PC-9 (cell line): ENCODE measurements around the gene ZNF578. TPM values are rescaled to one million over a fixed set of nuclear protein-coding genes. Genes with fewer than 3 reads are reported as not detected.
"Not testable (repeated sequence)": the region's sequence is repeated elsewhere in the genome, so short reads cannot be mapped to it uniquely, and the experiment has no call there.

Source experiments
- BruUV-seq: library from RNA; stranded (reverse); fragments of 400-500 nt; replicated peaks from 2 replicates; lab custom pipeline; 2021; lab: Mats Ljungman, UMichigan
- CTCF ChIA-PET: fragments of 300-600 bp; sonication (Branson Sonifier 250); formaldehyde crosslinking; loops from one replicate; lab custom pipeline; 2022; ENCODE audit warnings: antibody characterized with exemption; lab: Charles Lee
- POLR2A ChIA-PET: fragments of 300-600 bp; sonication (Branson Sonifier 250); formaldehyde crosslinking; loops from one replicate; lab custom pipeline; 2022; ENCODE audit warnings: antibody characterized with exemption; ENCODE audit not compliant: unreplicated experiment; lab: Charles Lee
- DNase-seq, 2 experiments: peaks; one replicate each; pipeline versions ENCODE4 v3.0.0 to v3.0.0-alpha.2; 2015 to 2022; ENCODE audit warnings: mixed read lengths in 1 of 2
- H2AFZ ChIP-seq: fragments of 200-600 bp; sonication (generic); 2 replicates; pipeline ENCODE4 v1.8.1; 2017; ENCODE audit warnings: antibody characterized with exemption
- H3F3A ChIP-seq: fragments of 200-600 bp; sonication (generic); 2 replicates; pipeline ENCODE4 v1.8.1; 2017; ENCODE audit warnings: antibody characterized with exemption, mild to moderate bottlenecking, low read depth; ENCODE audit not compliant: insufficient read depth
- H3K27ac ChIP-seq: fragments of 200-600 bp; sonication (generic); 2 replicates; pipeline ENCODE4 v1.6.1; 2016; ENCODE audit warnings: mixed run types
- H3K27me3 ChIP-seq: fragments of 200-600 bp; sonication (generic); 2 replicates; pipeline ENCODE4 v1.6.1; 2016; ENCODE audit warnings: low read depth, mixed run types; ENCODE audit not compliant: insufficient read depth
- H3K36me3 ChIP-seq: fragments of 200-600 bp; sonication (generic); 2 replicates; pipeline ENCODE4 v1.6.1; 2016; ENCODE audit warnings: low read depth, mixed run types
- H3K4me1 ChIP-seq: fragments of 200-600 bp; sonication (generic); replicated peaks from 2 replicates; pipeline ENCODE4 v1.6.1; 2016; ENCODE audit warnings: mixed run types; ENCODE audit not compliant: insufficient read depth
- H3K4me2 ChIP-seq: fragments of 200-600 bp; sonication (generic); 2 replicates; pipeline ENCODE4 v1.6.1; 2017; ENCODE audit warnings: mixed run types
- H3K4me3 ChIP-seq: fragments of 200-600 bp; sonication (generic); 2 replicates; pipeline ENCODE4 v1.6.1; 2016; ENCODE audit warnings: mixed run types
- H3K79me2 ChIP-seq: fragments of 200-600 bp; sonication (generic); 2 replicates; pipeline ENCODE4 v1.6.1; 2017; ENCODE audit warnings: low read depth, mixed run types
- H3K9me2 ChIP-seq: fragments of 200-600 bp; sonication (generic); 2 replicates; pipeline ENCODE4 v1.8.1; 2017; ENCODE audit warnings: mild to moderate bottlenecking; ENCODE audit not compliant: insufficient read depth
- H3K9me3 ChIP-seq: fragments of 200-600 bp; sonication (generic); 2 replicates; pipeline ENCODE4 v1.8.1; 2016; ENCODE audit warnings: low read depth; ENCODE audit not compliant: insufficient read depth
- H4K20me1 ChIP-seq: fragments of 200-600 bp; sonication (generic); 2 replicates; pipeline ENCODE4 v1.8.1; 2017; ENCODE audit not compliant: insufficient read depth
- EZH2 ChIP-seq: fragments of 200-600 bp; sonication (generic); IDR thresholded peaks from 2 replicates; pipeline ENCODE4 v1.8.0; 2017; ENCODE audit warnings: antibody characterized with exemption, low read depth
- intact Hi-C: fragments of 100-400 bp; cut with micrococcal nuclease; formaldehyde crosslinking; loops from one replicate; pipeline ENCODE4 v1.10.0; 2022; ENCODE audit not compliant: unreplicated experiment
- total RNA-seq: library from RNA; stranded (reverse); gene quantifications from 2 replicates; pipeline ENCODE4 v1.2.3, GENCODE V29; 2021
- TF ChIP-seq, protein P1 (sequence below): fragments of 200-600 bp; sonication (generic); conservative IDR thresholded peaks from 2 replicates; pipeline ENCODE4 v1.6.1; 2017; ENCODE audit warnings: mixed run types, antibody characterized with exemption, mild to moderate bottlenecking, moderate library complexity

Gene ZNF578
- total RNA-seq, 1 experiment from 2014 or later = not detected

DNA sequence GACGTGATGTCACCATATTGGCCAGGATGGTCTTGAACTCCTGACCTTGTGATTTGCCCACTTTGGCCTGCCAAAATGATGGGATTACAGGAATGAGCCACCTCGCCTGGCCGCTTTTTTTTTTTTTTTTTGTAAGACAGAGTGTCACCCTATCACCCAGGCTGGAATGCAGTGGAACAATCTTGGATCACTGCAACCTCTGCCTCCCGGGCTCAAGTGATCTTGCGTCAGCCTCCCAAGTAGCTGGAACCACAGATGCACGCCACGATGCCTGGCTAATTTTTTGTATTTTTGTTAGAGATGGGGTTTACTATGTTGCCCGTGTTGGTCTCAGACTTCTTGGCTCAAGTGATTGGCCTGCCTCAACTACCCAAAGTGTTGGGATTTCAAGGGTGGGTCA lies 45.2 kb downstream of the ZNF578 start:
- H3K4me2 ChIP-seq = no peak overlapping the region
- H3K4me1 ChIP-seq = no peaks in the 10 kb centered on the region
- DNase-seq = no peak
- H4K20me1 ChIP-seq = no peaks in the 10 kb centered on the region
- intact Hi-C loops = no loop called here
- no peak overlapping the region for H3K27ac ChIP-seq
- CTCF ChIA-PET = no interaction called here
- H2AFZ ChIP-seq = no peak overlapping the region
- peaks cover 2% of the 10 kb centered on the region for H3K9me3 ChIP-seq
- no peaks in the 10 kb centered on the region for H3K36me3 ChIP-seq
- no peaks in the 10 kb centered on the region for H3K79me2 ChIP-seq
- POLR2A ChIA-PET = no interaction called here
- no peak for TF ChIP-seq EZH2
- TF ChIP-seq, protein P1, sequence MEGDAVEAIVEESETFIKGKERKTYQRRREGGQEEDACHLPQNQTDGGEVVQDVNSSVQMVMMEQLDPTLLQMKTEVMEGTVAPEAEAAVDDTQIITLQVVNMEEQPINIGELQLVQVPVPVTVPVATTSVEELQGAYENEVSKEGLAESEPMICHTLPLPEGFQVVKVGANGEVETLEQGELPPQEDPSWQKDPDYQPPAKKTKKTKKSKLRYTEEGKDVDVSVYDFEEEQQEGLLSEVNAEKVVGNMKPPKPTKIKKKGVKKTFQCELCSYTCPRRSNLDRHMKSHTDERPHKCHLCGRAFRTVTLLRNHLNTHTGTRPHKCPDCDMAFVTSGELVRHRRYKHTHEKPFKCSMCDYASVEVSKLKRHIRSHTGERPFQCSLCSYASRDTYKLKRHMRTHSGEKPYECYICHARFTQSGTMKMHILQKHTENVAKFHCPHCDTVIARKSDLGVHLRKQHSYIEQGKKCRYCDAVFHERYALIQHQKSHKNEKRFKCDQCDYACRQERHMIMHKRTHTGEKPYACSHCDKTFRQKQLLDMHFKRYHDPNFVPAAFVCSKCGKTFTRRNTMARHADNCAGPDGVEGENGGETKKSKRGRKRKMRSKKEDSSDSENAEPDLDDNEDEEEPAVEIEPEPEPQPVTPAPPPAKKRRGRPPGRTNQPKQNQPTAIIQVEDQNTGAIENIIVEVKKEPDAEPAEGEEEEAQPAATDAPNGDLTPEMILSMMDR = no peak
- H3K27me3 ChIP-seq = no peaks in the 10 kb centered on the region
- no peak overlapping the region for H3K4me3 ChIP-seq
- no peaks in the 10 kb centered on the region for H3K9me2 ChIP-seq
- no peaks in the 10 kb centered on the region for H3F3A ChIP-seq
- BruUV-seq = no TSS peak

GRCh38 chr19:52500474-52500873 lies 47.1 kb downstream of the ZNF578 start:
- H3K27me3 ChIP-seq, BruUV-seq, H3K4me2 ChIP-seq, H3K9me3 ChIP-seq, CTCF ChIA-PET, H4K20me1 ChIP-seq, H3K27ac ChIP-seq, H3K9me2 ChIP-seq, POLR2A ChIA-PET, DNase-seq, H3K4me3 ChIP-seq, H3F3A ChIP-seq, intact Hi-C loops, H3K4me1 ChIP-seq, H3K79me2 ChIP-seq, H3K36me3 ChIP-seq, H2AFZ ChIP-seq: not testable (repeated sequence)

DNA sequence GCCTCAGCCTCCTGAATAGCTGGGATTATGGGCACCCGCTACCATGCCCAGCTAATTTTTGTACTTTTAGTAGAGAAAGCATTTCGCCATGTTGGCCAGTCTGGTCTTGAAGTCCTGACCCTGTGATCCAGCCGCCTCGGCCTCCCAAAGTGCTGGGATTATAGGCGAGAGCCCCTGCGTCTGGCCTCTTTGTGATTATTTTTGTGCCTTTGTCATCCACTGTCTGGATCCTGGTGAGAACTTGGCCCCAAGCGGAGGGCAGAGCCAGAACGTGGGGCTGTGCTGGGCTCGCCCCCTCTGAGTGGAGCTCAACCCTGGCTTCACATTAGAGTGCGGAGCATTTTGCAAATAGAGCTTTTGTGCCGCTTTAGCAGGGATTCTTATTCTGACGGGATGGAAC lies 47.6 kb downstream of the ZNF578 start:
- H3K79me2 ChIP-seq, intact Hi-C loops, H3K27me3 ChIP-seq, H3K36me3 ChIP-seq, BruUV-seq, H3K9me2 ChIP-seq, H3K4me3 ChIP-seq, DNase-seq, H3K27ac ChIP-seq, H2AFZ ChIP-seq, H3K4me2 ChIP-seq, H3F3A ChIP-seq, CTCF ChIA-PET, H3K9me3 ChIP-seq, POLR2A ChIA-PET, H4K20me1 ChIP-seq, H3K4me1 ChIP-seq: not testable (repeated sequence)

DNA sequence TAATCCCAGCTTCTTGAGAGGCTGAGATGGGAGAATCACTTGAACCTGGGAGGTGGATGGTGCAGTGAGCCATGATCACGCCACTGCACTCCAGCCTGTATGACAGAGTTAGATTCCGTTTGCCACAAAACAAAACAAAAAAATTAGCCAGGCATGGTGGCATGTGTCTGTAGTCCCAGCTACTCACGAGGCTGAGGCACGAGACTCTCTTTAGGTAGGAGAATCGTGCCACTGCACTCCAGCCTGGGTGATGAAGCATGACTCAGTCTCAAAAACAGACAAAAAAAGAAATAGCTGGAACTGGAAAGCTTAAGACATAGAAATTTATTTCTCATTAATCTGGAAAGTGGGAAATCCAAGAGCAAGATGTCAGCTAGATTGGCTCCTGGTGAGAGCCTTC lies 53.9 kb downstream of the ZNF578 start:
- POLR2A ChIA-PET = no interaction called here
- no peaks in the 10 kb centered on the region for H3F3A ChIP-seq
- intact Hi-C loops = no loop called here
- H3K4me1 ChIP-seq = no peaks in the 10 kb centered on the region
- H3K27me3 ChIP-seq = peaks cover 13% of the 10 kb centered on the region; the same call in 1 of the 2 replicates
- H3K79me2 ChIP-seq = no peaks in the 10 kb centered on the region
- CTCF ChIA-PET = no interaction called here
- H2AFZ ChIP-seq = no peak overlapping the region
- peaks cover 14% of the 10 kb centered on the region for H3K9me3 ChIP-seq
- TF ChIP-seq, protein P1 = no peak
- TF ChIP-seq EZH2 = no peak
- H3K27ac ChIP-seq = no peak overlapping the region
- H3K4me3 ChIP-seq = no peak overlapping the region
- H3K9me2 ChIP-seq = no peaks in the 10 kb centered on the region
- H4K20me1 ChIP-seq = no peaks in the 10 kb centered on the region
- no TSS peak for BruUV-seq
- no peaks in the 10 kb centered on the region for H3K36me3 ChIP-seq
- no peak for DNase-seq
- no peak overlapping the region for H3K4me2 ChIP-seq
